ENCODE data around the gene CAPN14. TPM values are rescaled to one million over a fixed set of nuclear protein-coding genes. Genes with fewer than 3 reads are reported as not detected.

Gene CAPN14
- total and polyA plus RNA-seq, 2 of the 4 experiments (the other 2 are of a cell fraction) = under 0.01 to 0.09 TPM

GRCh38 chr2:31140151-31140550, 77.2 kb downstream of the CAPN14 start:
- no peak for DNase-seq
- Histone ChIP-seq H3K18ac (ENCODE audit: low read depth, low read length) (no peak overlapping the region), H4K91ac (ENCODE audit: insufficient read depth, low read depth, low read length) (no peak overlapping the region), H3K9ac (ENCODE audit: low read depth, low read length) (no peak overlapping the region), H2BK5ac (ENCODE audit: low read depth, low read length, poor library complexity, severe bottlenecking) (no peak overlapping the region), H2BK15ac (ENCODE audit: low read depth, low read length) (no peak overlapping the region), H2BK120ac (ENCODE audit: low read depth, low read length) (no peak overlapping the region), H3K27me3 (ENCODE audit: control insufficient read depth, insufficient read depth, low read length) (peaks cover 60% of the 10 kb centered on the region), H3K4me1 (ENCODE audit: control insufficient read depth, insufficient read depth, low read length) (no peaks in the 10 kb centered on the region), H2AK5ac (ENCODE audit: low read depth, low read length) (no peak overlapping the region), H2AK9ac (replicated peaks; ENCODE audit: low read depth, low read length, poor library complexity) (no peak overlapping the region), H3K14ac (replicated peaks; ENCODE audit: low read depth, low read length) (no peak overlapping the region), H3K23ac (ENCODE audit: low read depth, low read length) (no peak overlapping the region), H4K8ac (ENCODE audit: low read depth in 2 of 2, low read length in 2 of 2) (no peak overlapping the region), H3K9me1 (ENCODE audit: insufficient read depth, low read length) (no peaks in the 10 kb centered on the region), H3K56ac (ENCODE audit: extremely low read depth, insufficient read depth, low read length) (no peak overlapping the region), H3K4ac (ENCODE audit: low read depth, low read length) (no peak overlapping the region), H2BK20ac (ENCODE audit: low read depth, low read length) (no peak overlapping the region), H2AFZ (replicated peaks; ENCODE audit: low read length, poor library complexity) (no peak overlapping the region), H3K4me2 (ENCODE audit: low read depth, low read length) (no peak overlapping the region), H3K4me3 (ENCODE audit: insufficient read depth, low read depth, low read length) (no peak overlapping the region), H4K20me1 (ENCODE audit: insufficient read depth, low read length) (no peaks in the 10 kb centered on the region), H3K9me3 (ENCODE audit: control insufficient read depth, insufficient read depth, low read length) (no peaks in the 10 kb centered on the region), H3K36me3 (ENCODE audit: control insufficient read depth, insufficient read depth, low read length) (no peaks in the 10 kb centered on the region), H3K27ac (ENCODE audit: insufficient read depth, low read length) (no peak overlapping the region), H4K5ac (ENCODE audit: low read depth, low read length) (no peak overlapping the region), H3K79me1 (ENCODE audit: low read depth in 1 of 2, low read length in 2 of 2) (no peaks in the 10 kb centered on the region)
- dilution Hi-C loops (cut with HindIII; ENCODE audit: low sequenced_read_pairs, unreplicated experiment) = no loop called here
- in situ Hi-C loops (cut with MboI; ENCODE audit: low sequenced_read_pairs) = no loop called here
- no peak for TF ChIP-seq MXI1 (IDR thresholded peaks at IDR 0.05; ENCODE audit: borderline replicate concordance, low read depth, low read length)
- no peak for TF ChIP-seq CTCF (conservative IDR thresholded peaks at IDR 0.05; ENCODE audit: low read depth, low read length)
- 87% methylated on average over 5 of the region's 8 CpGs; no CpG with 5 or more reads in 1 of the 2 experiments for whole genome bisulfite sequencing, 2 experiments (ENCODE audit: extremely low coverage in 2 of 2, insufficient read length in 1 of 2)
- ATAC-seq (ENCODE audit: low read depth) = no peak
- ChIA-PET CTCF (no interaction called here), POLR2A (ENCODE audit: unreplicated experiment) (no interaction called here)
- BruUV-seq (replicated peaks) = no TSS peak
- intact Hi-C loops (cut with micrococcal nuclease) = no loop called here
